B cell (primary cell): ENCODE measurements around the gene LAMC3. TPM values are rescaled to one million over a fixed set of nuclear protein-coding genes. Genes with fewer than 3 reads are reported as not detected.

Source experiments
- ATAC-seq: fragments of 200-7000 bp; cut with Tn5 transposase; one replicate; pipeline ENCODE4 v1.10.0; 2021; ENCODE audit warnings: low read depth, mild to moderate bottlenecking, moderate number of reproducible peaks, moderate library complexity
- CTCF ChIA-PET: fragments of 350-600 bp; sonication (Branson Sonifier 250); formaldehyde crosslinking; loops from one replicate; lab custom pipeline; 2021; ENCODE audit warnings: antibody characterized with exemption, inconsistent platforms; lab: Charles Lee
- POLR2A ChIA-PET: fragments of 350-600 bp; sonication (Branson Sonifier 250); formaldehyde crosslinking; loops from one replicate; lab custom pipeline; 2021; ENCODE audit warnings: antibody characterized with exemption; lab: Charles Lee
- DNase-seq: peaks from one replicate; pipeline ENCODE4 v3.0.0; 2013
- H2AFZ ChIP-seq: 2 replicates; pipeline ENCODE4 v1.6.1; 2012; ENCODE audit warnings: mild to moderate bottlenecking, low read depth, low read length; ENCODE audit not compliant: insufficient read depth, poor library complexity, severe bottlenecking
- H3K27ac ChIP-seq, 2 donors: 1 replicate in 1 of 2; 2 replicates in 1 of 2; pipeline ENCODE4 v1.5.1; 2012 to 2013; ENCODE audit warnings: low read length in 2 of 2, mild to moderate bottlenecking in 2 of 2, moderate library complexity in 1 of 2
- H3K27me3 ChIP-seq, 4 experiments: fragments of 200-600 bp in 1 of 4; sonication (generic) in 1 of 4; replicated peaks in 1 of 4; 1 replicate in 2 of 4; 2 replicates in 2 of 4; pipeline versions ENCODE4 v1.6.1 to v1.7.0; 2013 to 2016; ENCODE audit warnings: low read length in 3 of 4, mild to moderate bottlenecking in 2 of 4, mixed read lengths in 1 of 4, moderate library complexity in 1 of 4; ENCODE audit not compliant: insufficient read depth in 4 of 4, control insufficient read depth in 3 of 4; ENCODE audit errors: control extremely low read depth in 1 of 4
- H3K36me3 ChIP-seq, 2 experiments: replicated peaks in 1 of 2; 1 replicate in 1 of 2; 2 replicates in 1 of 2; pipeline versions ENCODE4 v1.6.1 to v1.7.1; 2013; ENCODE audit warnings: low read length in 1 of 2; ENCODE audit not compliant: insufficient read depth in 2 of 2, control insufficient read depth in 1 of 2; ENCODE audit errors: control extremely low read depth in 1 of 2, extremely low read depth in 1 of 2
- H3K4me1 ChIP-seq, 2 donors: fragments of 200-600 bp in 1 of 2; sonication (generic) in 1 of 2; 1 replicate in 1 of 2; 2 replicates in 1 of 2; pipeline versions ENCODE4 v1.5.1 to v1.6.1; 2013 to 2017; ENCODE audit warnings: low read length in 2 of 2; ENCODE audit not compliant: control insufficient read depth in 2 of 2, insufficient read depth in 2 of 2
- H3K4me2 ChIP-seq: replicated peaks from 2 replicates; pipeline ENCODE3; 2012; ENCODE audit warnings: mild to moderate bottlenecking, low read depth, low read length; ENCODE audit not compliant: poor library complexity, severe bottlenecking
- H3K4me3 ChIP-seq, 5 experiments: fragments of 200-600 bp in 1 of 5; sonication (generic) in 1 of 5; 1 replicate in 3 of 5; 2 replicates in 2 of 5; pipeline versions ENCODE4 v1.5.1 to v1.7.0; 2011 to 2016; ENCODE audit warnings: low read length in 4 of 5, mild to moderate bottlenecking in 4 of 5, low read depth in 2 of 5, control low read depth in 1 of 5, moderate library complexity in 1 of 5; ENCODE audit not compliant: insufficient read depth in 1 of 5; ENCODE audit errors: control extremely low read depth in 1 of 5, extremely low read depth in 1 of 5
- H3K79me2 ChIP-seq: fragments of 200-600 bp; sonication (generic); one replicate; pipeline ENCODE4 v1.6.0; 2016; ENCODE audit warnings: low read length; ENCODE audit not compliant: control insufficient read depth, insufficient read depth
- H3K9ac ChIP-seq: fragments of 200-600 bp; sonication (generic); 2 replicates; pipeline ENCODE4 v1.6.1; 2017; ENCODE audit warnings: mild to moderate bottlenecking, low read length, moderate library complexity
- H3K9me3 ChIP-seq, 3 donors: one replicate each; pipeline versions ENCODE4 v1.6.1 to v1.7.1; 2013; ENCODE audit warnings: low read length in 2 of 3; ENCODE audit not compliant: control insufficient read depth in 2 of 3, insufficient read depth in 1 of 3; ENCODE audit errors: control extremely low read depth in 1 of 3
- H4K20me1 ChIP-seq: 2 replicates; pipeline ENCODE4 v1.6.0; 2012; ENCODE audit warnings: mild to moderate bottlenecking, low read length; ENCODE audit not compliant: insufficient read depth, control insufficient read depth, poor library complexity, severe bottlenecking
- H3K27ac Mint-ChIP-seq: one replicate; pipeline ENCODE4 v1.8.0; 2021; ENCODE audit warnings: mixed read lengths
- H3K27me3 Mint-ChIP-seq: one replicate; pipeline ENCODE4 v1.8.0; 2021; ENCODE audit warnings: mixed read lengths
- H3K4me1 Mint-ChIP-seq: one replicate; pipeline ENCODE4 v1.8.0; 2021; ENCODE audit warnings: mixed read lengths
- H3K4me3 Mint-ChIP-seq: one replicate; pipeline ENCODE4 v1.8.0; 2021; ENCODE audit warnings: mixed read lengths
- H3K9me3 Mint-ChIP-seq: one replicate; pipeline ENCODE4 v1.8.0; 2022; ENCODE audit warnings: mixed read lengths; ENCODE audit not compliant: insufficient read depth
- EZH2 ChIP-seq: IDR thresholded peaks from 2 replicates; pipeline ENCODE4 v1.6.1; 2012; ENCODE audit warnings: borderline replicate concordance, low read depth, mild to moderate bottlenecking, moderate library complexity, low read length; ENCODE audit not compliant: insufficient read depth, poor library complexity, severe bottlenecking
- WGBS: methylation state at CpG from one replicate; pipeline ENCODE4 v1.1.5; 2013; ENCODE audit warnings: missing lambda C conversion rate; ENCODE audit not compliant: insufficient coverage; 5-methylcytosine and 5-hydroxymethylcytosine counted together
- intact Hi-C: fragments of 100-400 bp; cut with micrococcal nuclease; formaldehyde crosslinking; loops from one replicate; pipeline ENCODE4 v1.10.0; 2022
- polyA plus RNA-seq: library from polyadenylated mRNA; depleted of rRNA; stranded (reverse); fragments of >200 nt; gene quantifications from 2 replicates; pipeline ENCODE4 v1.2.3, GENCODE V29; 2012
- total RNA-seq, 2 donors: library from RNA; stranded (reverse); fragments of 120-200 nt in 1 of 2; gene quantifications; 1 replicate in 1 of 2; 2 replicates in 1 of 2; pipeline versions ENCODE4 v1.2.3 to v1.2.4, GENCODE V29; 2013 to 2022
- TF ChIP-seq, protein P1 (sequence below): fragments of 200-600 bp; IDR thresholded peaks from one replicate; pipeline ENCODE4 v1.8.0; 2022; ENCODE audit warnings: antibody characterized with exemption, mild to moderate bottlenecking

LAMC3 gene
- total and polyA plus RNA-seq, 2 donors (not counting 1 experiment from before 2014, with no cell fraction given) = 0.25 to 0.45 TPM

DNA sequence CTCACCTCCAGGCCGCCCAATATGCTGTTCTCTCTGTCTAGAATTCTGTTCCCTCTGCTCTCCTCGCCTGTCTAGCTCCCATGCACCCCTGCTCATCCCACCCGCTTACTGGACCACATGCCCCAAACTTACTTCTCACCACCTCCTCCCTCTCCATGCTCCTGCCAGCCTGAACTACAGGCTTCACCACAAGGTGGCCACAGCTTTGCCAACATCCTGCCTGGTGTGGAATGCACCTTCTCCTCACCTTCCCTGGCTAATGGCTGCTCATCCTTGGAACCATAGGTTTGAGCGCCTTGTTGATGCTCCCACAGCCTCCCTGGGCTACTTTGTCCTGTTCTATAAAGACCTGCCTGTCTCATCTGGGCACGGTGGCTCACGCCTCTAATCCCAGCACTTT lies 9.6 kb downstream of the LAMC3 start:
- no peak overlapping the region for H3K9ac ChIP-seq
- TF ChIP-seq EZH2 = no peak
- TF ChIP-seq, protein P1, sequence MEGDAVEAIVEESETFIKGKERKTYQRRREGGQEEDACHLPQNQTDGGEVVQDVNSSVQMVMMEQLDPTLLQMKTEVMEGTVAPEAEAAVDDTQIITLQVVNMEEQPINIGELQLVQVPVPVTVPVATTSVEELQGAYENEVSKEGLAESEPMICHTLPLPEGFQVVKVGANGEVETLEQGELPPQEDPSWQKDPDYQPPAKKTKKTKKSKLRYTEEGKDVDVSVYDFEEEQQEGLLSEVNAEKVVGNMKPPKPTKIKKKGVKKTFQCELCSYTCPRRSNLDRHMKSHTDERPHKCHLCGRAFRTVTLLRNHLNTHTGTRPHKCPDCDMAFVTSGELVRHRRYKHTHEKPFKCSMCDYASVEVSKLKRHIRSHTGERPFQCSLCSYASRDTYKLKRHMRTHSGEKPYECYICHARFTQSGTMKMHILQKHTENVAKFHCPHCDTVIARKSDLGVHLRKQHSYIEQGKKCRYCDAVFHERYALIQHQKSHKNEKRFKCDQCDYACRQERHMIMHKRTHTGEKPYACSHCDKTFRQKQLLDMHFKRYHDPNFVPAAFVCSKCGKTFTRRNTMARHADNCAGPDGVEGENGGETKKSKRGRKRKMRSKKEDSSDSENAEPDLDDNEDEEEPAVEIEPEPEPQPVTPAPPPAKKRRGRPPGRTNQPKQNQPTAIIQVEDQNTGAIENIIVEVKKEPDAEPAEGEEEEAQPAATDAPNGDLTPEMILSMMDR = no peak
- no peak for ATAC-seq
- Mint-ChIP-seq H3K4me1 (no peaks in the 10 kb centered on the region), H3K9me3 (no peaks in the 10 kb centered on the region), H3K27ac (no peak overlapping the region), H3K4me3 (no peak overlapping the region), H3K27me3 (peaks cover 15% of the 10 kb centered on the region)
- H3K36me3 ChIP-seq = no peaks in the 10 kb centered on the region
- no peak overlapping the region for H3K4me3 ChIP-seq
- peaks cover 0 to 5% (median 0%) of the 10 kb centered on the region in 3 donors for H3K9me3 ChIP-seq
- ChIA-PET POLR2A (no interaction called here), CTCF (interaction anchor here (0.6 to 1.3 kb wide), 2 partner anchors 28 to 1236 kb away, joined by 3 to 12 read pairs; no protein-coding TSS in a partner anchor)
- H3K27ac ChIP-seq = no peak overlapping the region
- no peaks in the 10 kb centered on the region for H3K4me1 ChIP-seq
- no peak overlapping the region for H3K4me2 ChIP-seq
- intact Hi-C loops = no loop called here
- no peaks in the 10 kb centered on the region for H4K20me1 ChIP-seq
- peaks cover 0 to 3% (median 0%) of the 10 kb centered on the region in 4 experiments for H3K27me3 ChIP-seq
- H3K79me2 ChIP-seq = no peaks in the 10 kb centered on the region
- 79% methylated on average over 6 of the region's 6 CpGs for WGBS
- no peak for DNase-seq
- no peak overlapping the region for H2AFZ ChIP-seq

DNA sequence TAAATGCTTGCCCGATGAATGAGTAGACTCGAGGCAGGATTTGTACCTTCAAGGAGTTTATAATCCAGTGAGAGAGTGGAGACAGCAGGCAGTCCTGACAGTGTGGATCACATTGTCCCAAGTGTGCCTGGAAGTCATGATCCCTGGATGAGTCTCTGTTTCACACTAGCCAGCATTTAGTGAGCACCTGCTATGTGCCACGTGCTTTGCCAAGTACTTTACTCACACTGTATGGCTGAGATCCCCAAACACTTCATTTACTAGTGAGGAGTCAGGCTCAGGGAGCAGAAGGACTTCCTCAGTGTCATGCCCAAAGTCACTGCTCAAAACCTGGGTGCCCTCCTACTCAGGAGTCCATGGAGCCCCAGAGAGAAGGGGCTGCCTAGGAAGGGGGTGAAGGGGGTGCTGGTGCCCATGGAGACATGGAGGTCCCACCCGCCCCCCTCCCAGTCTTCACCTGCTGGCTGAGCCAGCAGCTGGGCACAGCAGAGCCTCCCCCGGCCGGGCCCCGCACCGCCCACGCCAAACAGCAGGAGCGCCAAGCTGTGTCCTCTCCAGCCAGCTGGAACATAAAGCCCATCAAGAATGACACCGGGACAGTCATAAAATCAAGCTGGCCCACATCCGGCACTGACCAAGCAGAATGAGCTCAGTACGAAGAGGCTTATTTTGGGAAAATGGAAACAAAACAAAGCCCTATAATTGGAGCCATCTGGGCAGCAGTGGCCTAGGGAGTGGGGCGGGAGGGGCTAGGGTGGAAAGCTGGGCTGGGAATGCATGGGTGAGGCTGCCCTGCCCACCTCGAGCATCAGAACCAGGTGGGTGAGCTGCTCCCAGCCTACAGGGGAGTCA lies 10.6 kb downstream of the LAMC3 start:
- Mint-ChIP-seq H3K4me1 (no peaks in the 10 kb centered on the region), H3K27me3 (peaks cover 10% of the 10 kb centered on the region), H3K4me3 (no peak overlapping the region), H3K9me3 (no peaks in the 10 kb centered on the region), H3K27ac (no peak overlapping the region)
- ChIA-PET CTCF (interaction anchor here (1.9 kb wide), 1 partner anchor 27 kb away, joined by 7 read pairs; no protein-coding TSS in a partner anchor), POLR2A (no interaction called here)
- Histone ChIP-seq H3K4me1 (no peaks in the 10 kb centered on the region), H3K79me2 (no peaks in the 10 kb centered on the region), H3K4me2 (no peak overlapping the region), H3K9ac (no peak overlapping the region), H3K27ac (no peak overlapping the region), H2AFZ (no peak overlapping the region), H4K20me1 (no peaks in the 10 kb centered on the region), H3K36me3 (no peaks in the 10 kb centered on the region), H3K27me3 (peaks cover 0 to 3% (median under 1%) of the 10 kb centered on the region in 4 experiments), H3K4me3 (no peak overlapping the region), H3K9me3 (peaks cover 0 to 5% (median 0%) of the 10 kb centered on the region in 3 donors)
- intact Hi-C loops = no loop called here
- DNase-seq = no peak
- WGBS = 91% methylated on average over 13 of the region's 15 CpGs
- no peak for ATAC-seq
- TF ChIP-seq, protein P1 = no peak
- no peak for TF ChIP-seq EZH2
